ENCODE results near the gene ZSCAN2. TPM values are rescaled to one million over a fixed set of nuclear protein-coding genes. Genes with fewer than 3 reads are reported as not detected.
"Not testable (repeated sequence)": the region's sequence is repeated elsewhere in the genome, so short reads cannot be mapped to it uniquely, and the experiment has no call there.

ZSCAN2 gene
- total RNA-seq, 3 donors from 2014 or later = 8.6 to 9.4 (median 9.4) TPM

- H3K36me3 ChIP-seq (ENCODE audit: low read depth) = peaks cover 4% of the 10 kb centered on the region
- no peaks in the 10 kb centered on the region for H3K9me3 ChIP-seq
- TF ChIP-seq, protein P1, sequence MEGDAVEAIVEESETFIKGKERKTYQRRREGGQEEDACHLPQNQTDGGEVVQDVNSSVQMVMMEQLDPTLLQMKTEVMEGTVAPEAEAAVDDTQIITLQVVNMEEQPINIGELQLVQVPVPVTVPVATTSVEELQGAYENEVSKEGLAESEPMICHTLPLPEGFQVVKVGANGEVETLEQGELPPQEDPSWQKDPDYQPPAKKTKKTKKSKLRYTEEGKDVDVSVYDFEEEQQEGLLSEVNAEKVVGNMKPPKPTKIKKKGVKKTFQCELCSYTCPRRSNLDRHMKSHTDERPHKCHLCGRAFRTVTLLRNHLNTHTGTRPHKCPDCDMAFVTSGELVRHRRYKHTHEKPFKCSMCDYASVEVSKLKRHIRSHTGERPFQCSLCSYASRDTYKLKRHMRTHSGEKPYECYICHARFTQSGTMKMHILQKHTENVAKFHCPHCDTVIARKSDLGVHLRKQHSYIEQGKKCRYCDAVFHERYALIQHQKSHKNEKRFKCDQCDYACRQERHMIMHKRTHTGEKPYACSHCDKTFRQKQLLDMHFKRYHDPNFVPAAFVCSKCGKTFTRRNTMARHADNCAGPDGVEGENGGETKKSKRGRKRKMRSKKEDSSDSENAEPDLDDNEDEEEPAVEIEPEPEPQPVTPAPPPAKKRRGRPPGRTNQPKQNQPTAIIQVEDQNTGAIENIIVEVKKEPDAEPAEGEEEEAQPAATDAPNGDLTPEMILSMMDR (IDR thresholded peaks at IDR 0.05) = no peak
- peaks cover 19% of the 10 kb centered on the region for H3K4me1 ChIP-seq (ENCODE audit: low read depth)
- intact Hi-C loops (cut with DNase I, micrococcal nuclease) = no loop called here
- ATAC-seq = no peak
- DNase-seq = no peak
- H3K4me3 ChIP-seq = peak overlapping the region; percentile 30
Measured at GRCh38 chr15:84634228-84634837, 33.5 kb downstream of the ZSCAN2 start.

GRCh38 chr15:84638103-84638502 is 37.3 kb downstream of the ZSCAN2 start:
- intact Hi-C loops (cut with DNase I, micrococcal nuclease) = no loop called here
- DNase-seq (no peak), ATAC-seq (no peak)
- no peaks in the 10 kb centered on the region for H3K36me3 ChIP-seq (ENCODE audit: low read depth)
- no peak overlapping the region for H3K4me3 ChIP-seq
- TF ChIP-seq, protein P1 (IDR thresholded peaks at IDR 0.05) = no peak
- H3K9me3 ChIP-seq = no peaks in the 10 kb centered on the region
- peaks cover 5% of the 10 kb centered on the region for H3K4me1 ChIP-seq (ENCODE audit: low read depth)

GRCh38 chr15:84641871-84642270 is 41.1 kb downstream of the ZSCAN2 start:
- intact Hi-C loops (cut with DNase I, micrococcal nuclease); DNase-seq; H3K4me1 ChIP-seq (ENCODE audit: low read depth); H3K36me3 ChIP-seq (ENCODE audit: low read depth); H3K4me3 ChIP-seq; ATAC-seq; H3K9me3 ChIP-seq: not testable (repeated sequence)

- H3K36me3 ChIP-seq (ENCODE audit: low read depth); ATAC-seq; H3K9me3 ChIP-seq; H3K4me1 ChIP-seq (ENCODE audit: low read depth); DNase-seq; H3K4me3 ChIP-seq; intact Hi-C loops (cut with DNase I, micrococcal nuclease): not testable (repeated sequence)
Measured at GRCh38 chr15:84642640-84643039, 41.8 kb downstream of the ZSCAN2 start.

DNA sequence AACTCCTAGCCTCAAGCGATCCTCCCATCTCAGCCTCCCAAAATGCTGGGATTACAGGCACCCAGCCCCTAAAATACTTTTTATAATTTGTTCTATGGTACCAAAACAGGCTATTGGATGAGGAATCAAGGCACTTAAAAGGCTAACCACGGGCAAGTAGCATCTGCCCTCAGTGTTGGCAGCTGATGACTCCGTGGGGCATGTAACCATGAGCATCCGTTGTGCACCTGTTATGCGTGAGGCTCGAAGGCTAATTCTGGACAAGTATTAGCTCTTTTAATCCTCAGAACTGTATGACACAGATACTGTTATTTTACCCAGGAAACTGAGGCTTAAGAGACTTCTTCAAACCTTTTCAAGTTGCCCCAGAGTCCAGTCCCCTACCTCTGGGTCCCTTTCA is 43.0 kb downstream of the ZSCAN2 start:
- no peak for ATAC-seq
- no peaks in the 10 kb centered on the region for H3K9me3 ChIP-seq
- H3K4me3 ChIP-seq = no peak overlapping the region
- DNase-seq = no peak
- TF ChIP-seq, protein P1 (IDR thresholded peaks at IDR 0.05) = no peak
- peaks cover 5% of the 10 kb centered on the region for H3K36me3 ChIP-seq (ENCODE audit: low read depth)
- intact Hi-C loops (cut with DNase I, micrococcal nuclease) = no loop called here
- no peaks in the 10 kb centered on the region for H3K4me1 ChIP-seq (ENCODE audit: low read depth)

- intact Hi-C loops (cut with DNase I, micrococcal nuclease) = no loop called here
- no peaks in the 10 kb centered on the region for H3K9me3 ChIP-seq
- DNase-seq (no peak), ATAC-seq (no peak)
- no peak overlapping the region for H3K4me3 ChIP-seq
- H3K4me1 ChIP-seq (ENCODE audit: low read depth) = no peaks in the 10 kb centered on the region
- peaks cover 5% of the 10 kb centered on the region for H3K36me3 ChIP-seq (ENCODE audit: low read depth)
- TF ChIP-seq, protein P1 (IDR thresholded peaks at IDR 0.05) = no peak
Measured at GRCh38 chr15:84645496-84645895, 44.7 kb downstream of the ZSCAN2 start.

DNA sequence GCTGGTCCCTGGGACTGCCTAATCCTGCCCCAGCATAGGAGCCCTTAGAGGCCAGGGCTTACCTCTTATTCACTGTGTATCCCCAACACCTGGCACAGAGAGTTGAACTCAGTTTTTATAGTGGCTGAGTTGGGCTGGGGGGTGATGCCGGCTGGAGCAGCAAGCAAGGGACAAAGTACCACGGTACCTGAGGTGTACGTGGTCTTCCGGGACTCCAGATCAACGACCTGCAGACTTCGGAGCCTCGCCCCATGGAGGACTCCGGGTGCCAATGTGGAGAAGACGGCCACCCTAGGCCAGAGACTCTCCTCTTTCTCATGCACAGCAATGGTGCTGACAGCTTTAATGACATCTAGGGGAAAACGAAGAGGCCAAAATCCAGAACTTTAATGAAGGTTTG is 45.2 kb downstream of the ZSCAN2 start:
- intact Hi-C loops (cut with DNase I, micrococcal nuclease) = no loop called here
- peaks cover 5% of the 10 kb centered on the region for H3K36me3 ChIP-seq (ENCODE audit: low read depth)
- DNase-seq (no peak), ATAC-seq (no peak)
- no peaks in the 10 kb centered on the region for H3K4me1 ChIP-seq (ENCODE audit: low read depth)
- no peaks in the 10 kb centered on the region for H3K9me3 ChIP-seq
- no peak overlapping the region for H3K4me3 ChIP-seq
- TF ChIP-seq, protein P1 (IDR thresholded peaks at IDR 0.05) = no peak

All from mucosa of descending colon (tissue), 3 donors.